Activated naive CD8-positive, alpha-beta T cell treated with anti-CD3 and anti-CD28 coated beads, Interleukin-2, amount 50 U/mL, for 16 hours (primary cell): ENCODE measurements around the gene CCNG1.
"Not testable (repeated sequence)": the region's sequence is repeated elsewhere in the genome, so short reads cannot be mapped to it uniquely, and the experiment has no call there.

ENCODE experiments used
- DNase-seq: peaks from one replicate; pipeline ENCODE4 v3.0.0-alpha.2; 2020; ENCODE audit warnings: low read depth, low spot score

Gene CCNG1, protein sequence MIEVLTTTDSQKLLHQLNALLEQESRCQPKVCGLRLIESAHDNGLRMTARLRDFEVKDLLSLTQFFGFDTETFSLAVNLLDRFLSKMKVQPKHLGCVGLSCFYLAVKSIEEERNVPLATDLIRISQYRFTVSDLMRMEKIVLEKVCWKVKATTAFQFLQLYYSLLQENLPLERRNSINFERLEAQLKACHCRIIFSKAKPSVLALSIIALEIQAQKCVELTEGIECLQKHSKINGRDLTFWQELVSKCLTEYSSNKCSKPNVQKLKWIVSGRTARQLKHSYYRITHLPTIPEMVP

DNA sequence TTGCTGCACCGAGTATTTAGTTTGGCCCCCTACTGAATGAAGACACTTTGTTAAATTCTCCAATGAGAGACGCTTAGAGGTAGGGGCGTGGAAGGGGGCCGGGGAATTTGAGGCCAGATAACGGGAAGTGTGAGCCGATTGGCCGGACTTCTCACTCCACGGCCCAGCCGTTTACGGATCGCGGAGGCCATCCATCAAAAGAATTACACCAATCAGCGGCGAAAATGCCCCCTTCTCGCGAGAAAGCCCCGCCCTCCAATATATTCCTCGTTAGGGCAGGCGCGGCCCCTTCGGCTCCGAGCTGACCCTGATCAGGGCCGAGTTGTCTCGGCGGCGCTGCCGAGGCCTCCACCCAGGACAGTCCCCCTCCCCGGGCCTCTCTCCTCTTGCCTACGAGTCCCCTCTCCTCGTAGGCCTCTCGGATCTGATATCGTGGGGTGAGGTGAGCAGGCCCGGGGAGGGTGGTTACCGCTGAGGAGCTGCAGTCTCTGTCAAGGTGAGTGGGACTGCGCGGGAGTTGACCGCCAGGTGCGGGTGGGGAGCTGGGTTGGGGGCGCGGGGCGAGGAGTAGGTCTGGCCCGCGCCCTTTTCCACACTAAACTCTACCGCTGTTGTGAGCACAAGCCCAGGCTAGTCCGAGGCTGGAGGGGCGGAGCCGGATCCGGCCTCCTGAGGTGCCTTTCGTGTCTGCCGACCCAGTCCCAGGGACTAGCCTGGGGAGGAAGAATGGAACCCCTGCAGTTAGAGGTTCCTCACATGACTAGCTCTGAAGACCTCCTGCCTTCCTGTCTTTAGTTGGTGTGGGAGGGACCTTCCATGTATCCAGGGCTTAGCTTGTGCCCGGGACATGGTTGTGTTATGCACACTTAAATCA, at the start of gene CCNG1:
Gene CCNG1, plus strand, starts transcription at position 287 of the 874 bp plus-strand sequence. CDS start 1,662 bp downstream, outside the sequence.
- DNase-seq: peak; percentile 75

DNA sequence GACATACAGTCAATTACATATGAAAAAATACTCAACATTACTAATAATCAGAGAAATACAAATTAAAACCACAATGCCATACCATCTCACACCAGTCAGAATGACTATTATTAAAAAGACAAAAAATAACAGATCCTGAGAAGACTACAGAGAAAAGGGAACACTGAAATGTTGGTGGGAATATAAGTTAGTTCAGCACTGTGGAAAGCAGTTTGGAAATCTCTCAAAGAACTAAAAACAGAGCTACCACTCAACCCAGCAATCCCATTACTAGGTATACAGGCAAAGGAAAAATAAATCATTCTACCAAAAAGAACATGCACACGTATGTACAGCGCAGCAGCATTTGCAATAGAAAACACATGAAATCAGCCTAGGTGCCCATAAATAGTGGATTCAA, 41.6 kb upstream of the CCNG1 start:
- DNase-seq: no peak

DNA sequence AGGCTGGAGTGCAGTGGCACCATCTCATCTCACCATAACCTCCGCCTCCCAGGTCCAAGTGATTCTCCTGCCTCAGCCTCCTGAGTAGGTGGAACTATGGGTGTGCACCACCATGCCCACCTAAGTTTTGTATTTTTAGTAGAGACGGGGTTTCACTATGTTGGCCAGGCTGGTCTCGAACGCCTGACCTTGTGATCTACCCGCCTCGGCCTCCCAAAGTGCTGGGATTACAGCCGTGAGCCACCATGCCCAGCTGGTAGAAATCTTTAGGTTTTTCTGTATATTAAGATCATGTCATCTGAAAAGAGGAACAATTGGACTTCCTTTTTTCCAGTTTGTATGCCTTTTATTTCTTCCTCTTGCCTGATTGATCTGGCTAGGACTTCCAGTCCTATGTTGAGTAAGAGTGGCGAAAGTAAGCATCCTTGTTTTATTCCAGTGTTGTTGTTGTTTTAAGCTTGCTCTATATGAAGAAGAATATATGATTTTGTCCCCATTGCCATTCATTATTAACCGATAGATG, 40.5 kb upstream of the CCNG1 start:
- DNase-seq: not testable (repeated sequence)

DNA sequence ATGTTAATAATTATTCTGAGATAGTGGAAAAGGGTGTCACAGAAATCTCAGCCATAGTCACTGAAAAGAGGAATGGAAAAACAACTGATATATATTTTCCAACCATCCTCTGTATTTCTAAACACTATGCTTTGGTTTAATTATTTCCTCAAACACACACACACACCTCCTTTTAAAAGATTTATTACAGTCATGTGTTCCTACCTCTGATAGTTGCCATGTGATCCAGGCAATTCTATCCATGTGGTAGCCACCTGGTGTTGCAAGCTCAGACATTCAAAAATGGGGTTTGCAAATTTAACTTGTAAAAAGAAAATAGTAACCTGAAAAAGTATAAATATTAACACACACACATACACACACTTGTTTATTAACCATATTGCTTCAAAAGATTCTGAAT, 40.0 kb upstream of the CCNG1 start:
- no peak for DNase-seq

DNA sequence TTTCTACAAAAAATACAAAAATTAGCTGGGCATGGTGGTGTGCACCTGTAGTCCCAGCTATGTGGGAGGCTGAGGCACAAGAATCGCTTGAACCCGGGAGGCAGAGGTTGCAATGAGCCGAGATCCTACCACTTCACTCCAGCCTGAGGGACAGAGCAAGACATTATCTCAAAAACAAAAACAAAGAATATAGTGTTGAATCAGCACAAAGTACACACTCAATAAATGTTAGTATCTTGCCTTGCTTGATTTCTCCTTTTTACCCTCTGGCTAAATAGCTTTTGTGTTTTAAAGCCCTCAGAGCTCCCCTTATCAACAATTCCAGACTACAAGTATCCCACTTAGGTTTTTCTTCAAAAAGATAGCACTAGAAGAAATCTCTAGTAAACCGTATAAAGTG, 37.5 kb upstream of the CCNG1 start:
- no peak for DNase-seq

DNA sequence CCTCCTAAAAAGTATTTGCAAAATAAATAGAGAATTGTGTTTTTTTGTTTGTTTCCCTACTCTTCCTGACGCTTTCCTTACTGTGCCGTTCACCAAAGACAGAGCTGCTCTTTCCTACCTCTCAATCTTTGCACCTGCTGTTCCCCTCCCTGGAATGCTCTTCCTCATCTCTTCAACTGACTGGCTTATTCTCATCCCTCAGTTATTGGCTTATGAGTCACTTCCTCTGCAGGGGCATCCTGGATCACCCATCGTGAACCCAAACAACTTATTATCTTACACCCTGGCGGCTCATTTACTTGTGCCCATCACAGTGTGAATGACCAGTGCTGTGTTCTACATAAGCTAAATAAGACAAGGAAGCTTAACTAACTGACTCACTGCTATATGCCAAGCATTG, 36.1 kb upstream of the CCNG1 start:
- no peak for DNase-seq

DNA sequence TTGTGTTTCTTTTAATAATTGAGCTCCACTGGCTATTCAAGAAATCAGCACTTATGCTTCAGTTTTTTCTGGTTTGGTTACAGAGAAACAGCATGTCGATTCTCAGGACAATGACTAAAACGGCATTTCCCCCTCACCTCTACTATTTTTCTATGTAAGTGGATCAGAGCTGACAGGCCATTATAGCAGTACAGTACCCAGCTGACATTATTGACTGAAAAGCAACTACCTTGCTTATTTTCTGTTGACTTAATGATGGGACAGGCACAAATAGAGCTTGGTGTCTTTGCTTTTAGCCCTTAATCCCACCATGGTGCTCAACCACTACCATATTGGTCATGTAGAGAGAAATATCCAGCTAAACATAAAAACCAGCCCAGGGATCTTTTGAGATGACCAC, 35.4 kb upstream of the CCNG1 start:
- no peak for DNase-seq

DNA sequence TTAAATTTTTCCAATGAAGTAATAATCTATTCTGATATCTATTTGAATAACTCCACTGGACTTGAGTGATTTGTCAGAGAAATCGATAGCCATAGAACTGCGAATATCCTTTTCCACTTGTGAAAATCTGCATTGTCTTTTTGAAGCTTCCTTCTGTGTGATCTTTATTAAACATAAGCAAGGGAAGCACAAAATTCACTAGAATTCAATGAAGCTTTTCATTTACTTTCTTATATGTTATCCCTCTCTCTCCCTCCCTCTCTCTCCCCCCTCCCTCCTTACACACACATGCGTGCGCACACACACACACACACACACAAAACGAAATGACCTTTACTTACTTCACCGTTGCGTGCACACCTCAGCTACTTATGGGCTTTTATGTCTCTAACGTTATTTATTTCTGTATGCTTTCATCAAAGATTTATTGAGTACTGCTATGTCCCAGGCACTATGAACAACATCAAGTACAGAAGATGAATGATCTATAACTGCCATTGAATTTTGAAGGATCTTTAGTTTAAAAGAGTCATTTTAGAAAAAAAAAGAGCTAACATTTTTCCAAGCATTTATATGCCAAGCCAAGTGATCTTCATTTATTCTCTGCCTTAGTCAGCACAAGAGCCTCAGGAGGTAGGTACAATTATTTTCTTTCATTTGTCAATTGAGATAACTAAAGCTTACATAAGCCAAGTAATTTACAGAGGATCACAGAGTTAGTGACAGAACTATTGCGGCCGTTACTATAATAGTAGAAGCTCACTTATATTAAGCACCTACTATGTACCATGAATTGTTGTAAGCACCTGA, 32.8 kb upstream of the CCNG1 start:
- no peak for DNase-seq

DNA sequence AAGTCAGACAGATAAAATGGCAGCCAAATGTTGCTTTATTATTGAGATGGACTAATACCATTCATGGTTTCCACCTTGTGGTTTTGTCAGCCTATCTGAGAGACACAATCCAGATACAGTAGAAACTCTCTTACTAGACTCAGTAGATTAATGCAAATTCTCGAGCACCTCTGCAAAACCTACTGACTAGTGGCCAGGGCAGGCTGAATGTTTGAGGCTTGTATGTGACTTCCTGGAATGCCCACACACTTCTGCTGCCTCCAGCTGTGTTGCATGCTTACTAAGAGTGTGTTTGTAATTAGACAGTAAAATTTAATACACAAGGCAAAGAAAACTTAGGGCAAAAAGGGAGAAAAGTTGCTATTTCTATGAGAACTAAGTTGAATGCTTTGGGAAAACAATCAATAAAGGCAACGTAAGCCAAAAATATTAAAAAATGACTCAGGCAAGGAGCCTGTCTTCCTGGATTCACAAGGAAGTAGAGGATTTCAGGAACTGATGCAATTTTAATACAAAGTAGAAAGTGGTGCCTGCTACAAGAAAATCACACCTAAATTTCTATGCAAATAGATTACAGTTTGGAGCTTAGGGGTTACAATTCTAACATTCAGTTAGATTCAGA, 30.2 kb upstream of the CCNG1 start:
- no peak for DNase-seq

DNA sequence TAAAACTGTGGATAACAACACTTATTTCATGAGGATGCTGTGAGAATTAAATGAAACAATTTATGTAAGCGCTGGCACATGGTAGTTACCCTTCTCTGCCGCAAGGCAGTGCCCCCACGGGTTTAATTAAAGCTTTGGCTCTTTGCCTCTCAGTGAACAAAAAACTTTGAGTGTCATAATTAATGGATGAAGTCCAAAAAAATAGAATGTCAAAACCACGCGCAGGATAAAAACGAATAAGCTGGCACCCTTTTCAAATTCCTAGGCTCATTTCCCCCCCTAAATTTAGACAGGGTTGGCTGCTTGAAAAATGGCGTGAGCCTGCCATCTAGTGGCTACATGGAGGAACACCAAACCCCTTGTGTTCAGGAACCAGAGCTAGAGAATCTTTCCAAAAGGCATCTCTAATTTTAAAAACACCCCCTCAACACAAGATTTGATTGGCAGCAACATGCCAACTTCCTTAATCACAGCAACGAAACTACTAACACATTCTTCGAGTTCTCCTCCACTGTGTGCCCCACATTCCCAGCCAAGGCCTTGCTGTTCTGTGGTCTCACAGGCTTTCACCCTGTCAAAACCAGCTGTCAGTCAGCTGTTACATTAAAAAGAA, 29.0 kb upstream of the CCNG1 start:
- DNase-seq: peak; percentile 6

DNA sequence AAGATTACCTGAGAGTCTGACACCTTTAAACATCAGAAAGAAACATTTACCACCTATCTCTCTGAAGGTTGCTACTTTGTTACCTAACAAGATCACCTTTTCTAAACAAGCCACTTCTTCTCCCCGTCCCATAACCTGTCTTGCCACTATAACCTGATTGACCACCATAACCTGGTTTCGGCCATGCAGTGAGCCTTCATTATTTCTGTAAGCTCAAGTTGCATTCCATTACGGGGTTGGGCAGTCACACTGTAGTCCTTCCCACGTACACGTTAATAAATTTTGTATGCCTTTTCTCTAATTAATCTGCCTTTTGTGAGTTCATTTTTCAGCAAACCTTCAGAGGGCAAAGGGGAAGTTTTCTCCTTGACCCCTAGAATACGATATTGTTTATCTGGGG, 28.0 kb upstream of the CCNG1 start:
- no peak for DNase-seq

DNA sequence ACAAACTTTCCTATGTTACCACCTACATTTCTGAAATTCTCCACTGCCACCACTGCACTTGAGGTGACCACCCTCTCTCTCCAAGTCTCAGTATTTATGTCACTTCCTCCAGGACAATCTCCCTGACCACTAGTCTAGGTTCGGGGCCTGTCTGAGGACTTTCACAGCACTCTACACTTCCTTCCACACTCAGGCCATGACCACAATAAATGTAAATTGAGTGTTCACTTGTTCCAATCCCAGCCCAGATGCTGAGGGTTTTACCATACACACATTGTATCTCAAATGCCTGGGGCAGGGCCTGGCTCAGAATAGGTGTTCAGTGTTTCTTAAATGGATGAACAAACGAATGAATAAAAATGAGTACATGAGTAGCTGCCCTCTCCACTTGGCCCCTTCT, 26.9 kb upstream of the CCNG1 start:
- no peak for DNase-seq

DNA sequence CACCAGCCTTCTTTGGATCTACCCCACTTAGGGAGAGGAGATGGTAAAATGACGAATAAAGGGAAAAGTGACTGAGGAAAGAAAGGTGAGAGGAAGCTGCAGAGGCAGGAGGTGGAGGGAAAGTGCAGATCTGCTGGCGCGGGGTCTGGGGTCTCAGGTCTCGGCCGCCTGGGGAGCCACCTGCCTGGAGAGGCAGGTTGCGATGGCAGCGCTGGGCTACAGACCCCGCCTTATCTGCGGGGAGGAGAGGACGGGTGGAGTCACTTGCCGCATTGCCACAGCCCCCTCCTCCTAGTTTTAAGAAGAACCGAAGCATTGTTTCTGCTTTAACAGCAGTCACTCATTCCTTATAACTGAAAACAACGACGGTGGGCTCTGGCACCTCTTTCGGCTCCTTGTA, 21.7 kb upstream of the CCNG1 start:
- DNase-seq: not testable (repeated sequence)

DNA sequence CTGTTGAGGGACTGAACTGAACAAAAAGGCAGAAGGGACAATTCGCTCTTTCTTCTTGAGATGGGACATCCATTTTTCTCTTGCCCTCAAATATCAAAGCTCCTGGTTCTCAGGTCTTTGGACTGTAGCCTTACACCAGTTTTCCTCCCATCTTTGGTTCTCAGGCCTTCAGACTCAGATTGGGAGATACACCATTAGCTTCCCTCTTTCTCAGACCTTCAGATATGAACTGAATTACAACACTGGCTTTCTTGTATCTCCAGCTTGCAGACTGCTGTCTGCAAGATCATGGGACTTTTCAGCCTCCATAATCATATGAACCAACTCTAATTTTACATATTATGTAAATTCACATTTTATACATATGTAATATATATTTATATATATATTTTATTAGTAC, 12.6 kb upstream of the CCNG1 start:
- DNase-seq: no peak

DNA sequence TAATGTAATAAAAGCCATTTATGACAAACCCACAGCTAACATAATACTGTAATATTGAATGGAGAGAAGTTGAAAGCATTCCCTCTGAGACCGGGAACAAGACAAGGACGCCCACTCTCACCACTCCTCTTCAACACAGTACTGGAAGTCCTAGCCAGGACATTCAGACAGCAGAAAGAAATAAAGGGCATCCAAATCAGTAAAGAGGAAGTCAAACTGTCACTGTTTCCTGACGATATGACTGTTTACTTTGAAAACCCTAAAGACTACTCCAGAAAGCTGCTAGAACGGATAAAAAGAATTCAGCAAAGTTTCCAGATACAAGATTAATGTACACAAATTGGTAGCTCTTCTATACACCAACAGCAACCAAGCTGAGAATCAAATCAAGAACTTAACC, 11.3 kb upstream of the CCNG1 start:
- DNase-seq: not testable (repeated sequence)

DNA sequence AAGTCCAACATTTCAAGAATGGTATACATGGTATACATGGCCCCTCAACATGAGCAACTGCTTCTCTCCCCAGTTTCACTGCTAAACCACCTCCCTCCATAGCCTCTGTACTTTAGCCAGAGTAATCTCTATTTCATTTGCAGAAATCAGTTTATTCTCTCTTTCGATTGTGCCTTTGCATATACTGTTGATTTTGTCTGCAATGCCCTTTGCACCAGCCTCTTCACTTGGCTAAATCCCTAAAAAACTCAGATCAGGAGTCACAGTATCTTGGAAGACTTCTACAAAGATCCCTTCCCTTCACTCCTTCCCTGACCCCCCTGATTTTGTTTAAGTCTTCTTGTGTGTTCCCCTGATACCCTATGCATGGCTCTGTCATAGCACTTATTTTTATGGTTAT, 4.9 kb upstream of the CCNG1 start:
- DNase-seq: no peak

DNA sequence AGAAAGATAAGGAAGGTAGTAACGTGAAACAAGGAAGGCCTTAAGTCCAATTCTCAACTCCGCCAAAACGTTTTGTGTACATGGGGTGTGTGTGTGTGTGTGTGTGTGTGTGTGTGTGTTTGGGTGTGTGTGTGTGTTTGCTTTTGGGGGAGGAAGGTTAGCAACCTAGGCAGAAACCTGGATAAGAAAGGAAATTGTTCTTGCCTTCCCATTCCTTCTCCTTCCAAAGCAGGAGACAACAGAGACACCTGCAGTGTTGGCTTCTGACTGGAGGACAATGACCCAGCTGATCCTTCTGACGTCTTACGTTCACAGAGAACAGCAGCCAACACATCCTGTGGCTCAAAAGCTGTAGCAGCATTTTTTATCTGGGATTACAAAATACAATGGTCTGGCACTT, 4.1 kb upstream of the CCNG1 start:
- no peak for DNase-seq

DNA sequence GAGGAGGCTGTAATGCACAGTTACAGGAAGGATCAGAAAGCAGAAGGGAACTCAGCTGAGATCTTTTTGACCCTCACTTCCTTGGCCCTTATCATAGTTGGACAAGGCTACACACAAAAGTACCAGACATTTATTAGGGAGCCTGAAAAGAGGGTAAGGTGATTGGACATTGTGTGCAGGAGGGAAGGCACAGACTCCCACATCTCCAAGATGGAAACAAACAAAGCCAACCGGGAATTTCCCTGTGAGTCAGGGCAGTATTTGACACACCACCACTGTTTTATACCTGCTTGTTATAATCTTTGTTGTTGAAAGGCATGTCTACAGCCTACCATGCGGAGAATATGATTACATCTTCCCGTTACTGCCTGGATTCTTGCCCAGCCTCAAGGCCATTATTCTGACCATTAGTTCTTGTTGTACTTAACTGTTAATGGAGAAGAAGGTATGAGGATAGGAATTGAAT, 3.0 kb upstream of the CCNG1 start:
- DNase-seq: no peak

DNA sequence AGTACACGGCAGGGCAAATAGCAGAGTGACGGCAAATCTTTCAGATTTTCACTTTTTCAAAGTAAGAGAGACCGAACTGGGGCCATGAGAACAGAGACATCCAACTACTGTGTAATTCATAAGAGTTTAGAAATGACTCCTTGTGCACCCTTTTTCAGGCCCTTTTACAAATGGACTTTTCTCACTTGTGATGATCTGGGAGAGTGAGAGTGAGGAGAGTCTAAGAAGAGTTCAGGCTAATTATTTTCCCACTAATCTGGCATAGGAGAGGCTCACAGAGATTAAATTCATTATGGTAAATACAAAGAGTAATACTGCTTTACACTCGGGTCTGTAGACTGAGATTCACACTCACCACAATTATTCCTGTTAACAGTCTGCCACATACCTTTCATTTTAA, 880 bp upstream of the CCNG1 start:
- no peak for DNase-seq

DNA sequence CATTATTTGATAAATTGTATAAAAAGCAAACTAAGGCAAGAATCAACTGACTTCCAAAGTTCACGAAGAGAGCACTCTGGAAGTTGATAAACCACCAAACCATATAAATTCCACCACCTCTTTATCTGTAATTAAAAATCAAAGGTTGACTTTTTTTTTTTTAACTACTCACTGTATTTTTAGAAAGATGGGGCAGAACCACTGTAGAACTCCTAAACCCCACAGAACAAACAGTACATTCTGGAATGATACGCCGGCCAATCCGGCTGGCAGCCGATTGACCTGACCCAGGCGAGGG, 435 bp upstream of the CCNG1 start:
- no peak for DNase-seq

DNA sequence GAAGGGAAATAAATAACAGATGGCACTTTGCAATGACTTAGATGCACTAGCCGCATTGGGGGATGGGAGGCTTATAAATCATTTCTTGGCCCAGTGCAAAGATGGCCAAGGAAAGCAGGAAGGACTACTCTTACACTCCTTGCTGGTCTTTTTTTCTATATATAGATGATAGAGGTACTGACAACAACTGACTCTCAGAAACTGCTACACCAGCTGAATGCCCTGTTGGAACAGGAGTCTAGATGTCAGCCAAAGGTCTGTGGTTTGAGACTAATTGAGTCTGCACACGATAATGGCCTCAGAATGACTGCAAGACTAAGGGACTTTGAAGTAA, 1.7 kb downstream of the CCNG1 start:
- DNase-seq: no peak
